C4-2B (cell line): ENCODE measurements around the gene GPSM3.

Experiments used
- CTCF ChIP-seq: fragments of 450-650 bp; conservative IDR thresholded peaks from 2 replicates; pipeline ENCODE4 v1.5.1; 2017; ENCODE audit warnings: mild to moderate bottlenecking
- ZFX ChIP-seq: fragments of 450-650 bp; IDR thresholded peaks from 2 replicates; pipeline ENCODE4 v1.6.1; 2017

GRCh38 chr6:32214126-32214525 lies 21.7 kb upstream of the GPSM3 start:
- TF ChIP-seq CTCF (no peak), ZFX (no peak)
